HepG2 (cell line): ENCODE data around the gene PARP16. TPM values are rescaled to one million over a fixed set of nuclear protein-coding genes. Genes with fewer than 3 reads are reported as not detected.
A peak's percentile ranks its signal among the peaks of the same experiment; 100 is the strongest.

Experiments used
- AKAP8 ChIP-seq: sonication (generic); formaldehyde crosslinking; IDR thresholded peaks from 2 replicates; pipeline ENCODE4 v1.5.1; 2020; ENCODE audit warnings: mild to moderate bottlenecking, missing genetic modification reagents
- ATF7 ChIP-seq, 2 experiments: fragments of 450-650 bp in 1 of 2; sonication (generic) in 1 of 2; formaldehyde crosslinking in 1 of 2; IDR thresholded peaks; 2 replicates each; pipeline versions ENCODE4 v1.4.0 to v1.6.1; 2016 to 2020; ENCODE audit warnings: antibody characterized with exemption in 1 of 2, mild to moderate bottlenecking in 1 of 2, missing genetic modification reagents in 1 of 2
- EHMT2 ChIP-seq: fragments of 200-600 bp; sonication (generic); IDR thresholded peaks from 2 replicates; pipeline ENCODE4 v1.7.0; 2017; ENCODE audit warnings: antibody characterized with exemption, low read depth, low read length, borderline replicate concordance
- FOXC1 ChIP-seq: sonication (generic); formaldehyde crosslinking; IDR thresholded peaks from 2 replicates; pipeline ENCODE4 v1.8.0; 2022; ENCODE audit warnings: mild to moderate bottlenecking, missing genetic modification reagents, borderline replicate concordance
- HOXA9 ChIP-seq: sonication (generic); formaldehyde crosslinking; IDR thresholded peaks from 2 replicates; pipeline ENCODE4 v1.8.1; 2022; ENCODE audit warnings: missing genetic modification reagents, mild to moderate bottlenecking, moderate library complexity, borderline replicate concordance
- PAWR ChIP-seq: sonication (generic); formaldehyde crosslinking; IDR thresholded peaks from 2 replicates; pipeline ENCODE4 v1.4.0; 2020; ENCODE audit warnings: missing genetic modification reagents, mild to moderate bottlenecking, borderline replicate concordance
- PRMT3 ChIP-seq: sonication (generic); formaldehyde crosslinking; IDR thresholded peaks from 2 replicates; pipeline ENCODE4 v1.8.1; 2022; ENCODE audit warnings: low read depth, mild to moderate bottlenecking, moderate library complexity, missing genetic modification reagents, borderline replicate concordance
- SALL2 ChIP-seq: sonication (generic); formaldehyde crosslinking; IDR thresholded peaks from 2 replicates; pipeline ENCODE4 v1.8.1; 2023; ENCODE audit warnings: mild to moderate bottlenecking, missing genetic modification reagents, inconsistent platforms
- TAF1 ChIP-seq: sonication (generic); formaldehyde crosslinking; IDR thresholded peaks from 2 replicates; pipeline ENCODE4 v1.4.0; 2020; ENCODE audit warnings: missing genetic modification reagents
- TBP ChIP-seq: sonication (generic); formaldehyde crosslinking; IDR thresholded peaks from 2 replicates; pipeline ENCODE4 v1.5.0; 2020; ENCODE audit warnings: missing genetic modification reagents
- ZFP82 ChIP-seq: sonication (generic); formaldehyde crosslinking; IDR thresholded peaks from 2 replicates; pipeline ENCODE4 v1.5.1; 2020; ENCODE audit warnings: mild to moderate bottlenecking, missing genetic modification reagents, borderline replicate concordance
- ZNF430 ChIP-seq: sonication (generic); formaldehyde crosslinking; IDR thresholded peaks from 2 replicates; pipeline ENCODE4 v1.9.0; 2021; ENCODE audit warnings: mild to moderate bottlenecking, missing genetic modification reagents
- ZNF766 ChIP-seq: sonication (generic); formaldehyde crosslinking; IDR thresholded peaks from 2 replicates; pipeline ENCODE4 v1.5.0; 2020; ENCODE audit warnings: missing genetic modification reagents, borderline replicate concordance
- polyA plus RNA-seq, 8 experiments: library from polyadenylated mRNA; depleted of rRNA in 3 of 8; stranded (reverse) in 7 of 8; unstranded in 1 of 8; fragments of >200 nt; fragmentation: Illumina TruSeq in 4 of 8; extraction: Trizol in 4 of 8; gene quantifications; 2 replicates each; pipeline versions ENCODE4 v1.2.1 to v1.2.3, GENCODE V29; 2011 to 2016; ENCODE audit warnings: low read depth in 4 of 8, missing spikeins in 1 of 8, mixed read lengths in 1 of 8; ENCODE audit not compliant: insufficient read depth in 1 of 8
- total RNA-seq, 5 experiments: library from RNA; depleted of rRNA; stranded (reverse); fragments of >200 nt; fragmentation: Illumina TruSeq; extraction: Trizol; gene quantifications; 2 replicates each; pipeline ENCODE4 v1.2.3, GENCODE V29; 2016; ENCODE audit warnings: low read depth in 1 of 5
- TF ChIP-seq, protein P1 (sequence below): sonication (generic); formaldehyde crosslinking; IDR thresholded peaks from 2 replicates; pipeline ENCODE4 v1.5.0; 2020; ENCODE audit warnings: missing genetic modification reagents
- TF ChIP-seq, protein P2 (sequence below): sonication (generic); formaldehyde crosslinking; IDR thresholded peaks from 2 replicates; pipeline ENCODE4 v1.4.0; 2020; ENCODE audit warnings: mild to moderate bottlenecking, missing genetic modification reagents
- TF ChIP-seq, protein P3 (sequence below): sonication (generic); formaldehyde crosslinking; IDR thresholded peaks from 2 replicates; pipeline ENCODE4 v1.4.0; 2020; ENCODE audit warnings: mild to moderate bottlenecking, missing genetic modification reagents
- TF ChIP-seq, protein P4 (sequence below): sonication (generic); formaldehyde crosslinking; IDR thresholded peaks from 2 replicates; pipeline ENCODE4 v1.4.0; 2020; ENCODE audit warnings: mild to moderate bottlenecking, missing genetic modification reagents
- TF ChIP-seq, protein P5 (sequence below): sonication (generic); formaldehyde crosslinking; IDR thresholded peaks from 2 replicates; pipeline ENCODE4 v1.8.1; 2022; ENCODE audit warnings: mild to moderate bottlenecking, missing genetic modification reagents
- TF ChIP-seq, protein P6 (sequence below): sonication (generic); formaldehyde crosslinking; IDR thresholded peaks from 2 replicates; pipeline ENCODE4 v1.4.0; 2020; ENCODE audit warnings: missing genetic modification reagents, borderline replicate concordance

Gene PARP16
- total and polyA plus RNA-seq, 2 of the 13 experiments (the other 11 are each of a cell fraction or from before 2014, with no cell fraction given), result 6.8 to 7.6 TPM

DNA sequence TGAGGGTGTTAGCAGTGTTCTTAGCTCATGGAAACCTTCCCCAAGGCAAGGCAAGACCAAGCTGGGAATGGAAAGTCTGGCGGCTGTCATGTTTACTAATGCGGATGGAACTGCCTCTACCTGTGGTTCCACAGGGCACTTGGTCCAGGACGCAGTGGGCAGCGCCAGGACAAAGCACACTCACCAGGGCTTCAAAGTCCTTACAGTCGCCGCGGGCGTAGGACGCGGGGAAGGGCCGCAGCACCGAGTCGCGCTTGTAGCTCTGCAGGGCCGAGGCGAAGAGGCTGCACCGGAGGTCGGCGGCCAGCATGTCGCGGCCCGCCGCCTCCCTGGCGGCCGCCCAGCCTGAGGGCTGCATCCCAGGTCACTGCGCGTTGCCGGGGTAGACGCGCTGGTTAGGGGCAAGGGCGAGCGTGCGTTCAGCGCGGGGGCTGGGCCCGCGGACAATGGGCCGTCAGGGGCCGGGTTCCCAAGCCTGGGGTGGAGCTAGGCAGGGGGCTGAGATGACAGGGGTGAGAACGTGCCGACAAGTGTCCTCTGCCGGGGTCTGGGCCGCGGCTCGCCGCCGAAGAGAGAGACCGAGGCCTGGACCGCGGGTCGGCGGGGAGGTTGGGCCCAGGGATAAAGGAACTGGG, 497 bp downstream of the PARP16 start (continued):
- TF ChIP-seq, protein P1, sequence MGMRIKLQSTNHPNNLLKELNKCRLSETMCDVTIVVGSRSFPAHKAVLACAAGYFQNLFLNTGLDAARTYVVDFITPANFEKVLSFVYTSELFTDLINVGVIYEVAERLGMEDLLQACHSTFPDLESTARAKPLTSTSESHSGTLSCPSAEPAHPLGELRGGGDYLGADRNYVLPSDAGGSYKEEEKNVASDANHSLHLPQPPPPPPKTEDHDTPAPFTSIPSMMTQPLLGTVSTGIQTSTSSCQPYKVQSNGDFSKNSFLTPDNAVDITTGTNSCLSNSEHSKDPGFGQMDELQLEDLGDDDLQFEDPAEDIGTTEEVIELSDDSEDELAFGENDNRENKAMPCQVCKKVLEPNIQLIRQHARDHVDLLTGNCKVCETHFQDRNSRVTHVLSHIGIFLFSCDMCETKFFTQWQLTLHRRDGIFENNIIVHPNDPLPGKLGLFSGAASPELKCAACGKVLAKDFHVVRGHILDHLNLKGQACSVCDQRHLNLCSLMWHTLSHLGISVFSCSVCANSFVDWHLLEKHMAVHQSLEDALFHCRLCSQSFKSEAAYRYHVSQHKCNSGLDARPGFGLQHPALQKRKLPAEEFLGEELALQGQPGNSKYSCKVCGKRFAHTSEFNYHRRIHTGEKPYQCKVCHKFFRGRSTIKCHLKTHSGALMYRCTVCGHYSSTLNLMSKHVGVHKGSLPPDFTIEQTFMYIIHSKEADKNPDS (CRISPR knock-in tag), result 0 out of 2 replicates have a peak, but pooled peaks have one; percentile 74
- TF ChIP-seq ZFP82 (CRISPR knock-in tag) (peak; percentile 7; the same call in 1 of the 2 replicates), PRMT3 (peak; percentile 32; the same call in 1 of the 2 replicates), ZNF766 (CRISPR knock-in tag) (0 out of 2 replicates have a peak, but pooled peaks have one; percentile 37), TBP (CRISPR knock-in tag) (no peak), AKAP8 (CRISPR knock-in tag) (peak; percentile 82), SALL2 (CRISPR knock-in tag) (peak; percentile 79), FOXC1 (CRISPR knock-in tag) (peak; percentile 84), ZNF430 (CRISPR knock-in tag) (0 out of 2 replicates have a peak, but pooled peaks have one; percentile 60), EHMT2 (no peak), ATF7 (IDR thresholded peaks at IDR 0.05) (no peak), ATF7 (CRISPR knock-in tag; IDR thresholded peaks at IDR 0.05) (peak; percentile 81; the same call in 1 of the 2 replicates), TAF1 (peak; percentile 68; the same call in 1 of the 2 replicates), HOXA9 (CRISPR knock-in tag) (peak; percentile 52; the same call in 1 of the 2 replicates), PAWR (CRISPR knock-in tag) (0 out of 2 replicates have a peak, but pooled peaks have one; percentile 91)
- TF ChIP-seq, protein P2, sequence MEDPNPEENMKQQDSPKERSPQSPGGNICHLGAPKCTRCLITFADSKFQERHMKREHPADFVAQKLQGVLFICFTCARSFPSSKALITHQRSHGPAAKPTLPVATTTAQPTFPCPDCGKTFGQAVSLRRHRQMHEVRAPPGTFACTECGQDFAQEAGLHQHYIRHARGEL (CRISPR knock-in tag), result 0 out of 2 replicates have a peak, but pooled peaks have one; percentile 42
- TF ChIP-seq, protein P3, sequence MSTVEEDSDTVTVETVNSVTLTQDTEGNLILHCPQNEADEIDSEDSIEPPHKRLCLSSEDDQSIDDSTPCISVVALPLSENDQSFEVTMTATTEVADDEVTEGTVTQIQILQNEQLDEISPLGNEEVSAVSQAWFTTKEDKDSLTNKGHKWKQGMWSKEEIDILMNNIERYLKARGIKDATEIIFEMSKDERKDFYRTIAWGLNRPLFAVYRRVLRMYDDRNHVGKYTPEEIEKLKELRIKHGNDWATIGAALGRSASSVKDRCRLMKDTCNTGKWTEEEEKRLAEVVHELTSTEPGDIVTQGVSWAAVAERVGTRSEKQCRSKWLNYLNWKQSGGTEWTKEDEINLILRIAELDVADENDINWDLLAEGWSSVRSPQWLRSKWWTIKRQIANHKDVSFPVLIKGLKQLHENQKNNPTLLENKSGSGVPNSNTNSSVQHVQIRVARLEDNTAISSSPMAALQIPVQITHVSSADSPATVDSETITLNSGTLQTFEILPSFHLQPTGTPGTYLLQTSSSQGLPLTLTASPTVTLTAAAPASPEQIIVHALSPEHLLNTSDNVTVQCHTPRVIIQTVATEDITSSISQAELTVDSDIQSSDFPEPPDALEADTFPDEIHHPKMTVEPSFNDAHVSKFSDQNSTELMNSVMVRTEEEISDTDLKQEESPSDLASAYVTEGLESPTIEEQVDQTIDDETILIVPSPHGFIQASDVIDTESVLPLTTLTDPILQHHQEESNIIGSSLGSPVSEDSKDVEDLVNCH (CRISPR knock-in tag), result no peak
- TF ChIP-seq, protein P4, sequence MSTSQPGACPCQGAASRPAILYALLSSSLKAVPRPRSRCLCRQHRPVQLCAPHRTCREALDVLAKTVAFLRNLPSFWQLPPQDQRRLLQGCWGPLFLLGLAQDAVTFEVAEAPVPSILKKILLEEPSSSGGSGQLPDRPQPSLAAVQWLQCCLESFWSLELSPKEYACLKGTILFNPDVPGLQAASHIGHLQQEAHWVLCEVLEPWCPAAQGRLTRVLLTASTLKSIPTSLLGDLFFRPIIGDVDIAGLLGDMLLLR (CRISPR knock-in tag), result 0 out of 2 replicates have a peak, but pooled peaks have one; percentile 50
- TF ChIP-seq, protein P5, sequence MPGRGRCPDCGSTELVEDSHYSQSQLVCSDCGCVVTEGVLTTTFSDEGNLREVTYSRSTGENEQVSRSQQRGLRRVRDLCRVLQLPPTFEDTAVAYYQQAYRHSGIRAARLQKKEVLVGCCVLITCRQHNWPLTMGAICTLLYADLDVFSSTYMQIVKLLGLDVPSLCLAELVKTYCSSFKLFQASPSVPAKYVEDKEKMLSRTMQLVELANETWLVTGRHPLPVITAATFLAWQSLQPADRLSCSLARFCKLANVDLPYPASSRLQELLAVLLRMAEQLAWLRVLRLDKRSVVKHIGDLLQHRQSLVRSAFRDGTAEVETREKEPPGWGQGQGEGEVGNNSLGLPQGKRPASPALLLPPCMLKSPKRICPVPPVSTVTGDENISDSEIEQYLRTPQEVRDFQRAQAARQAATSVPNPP (CRISPR knock-in tag), result peak; percentile 36; the same call in 1 of the 2 replicates
- TF ChIP-seq, protein P6, sequence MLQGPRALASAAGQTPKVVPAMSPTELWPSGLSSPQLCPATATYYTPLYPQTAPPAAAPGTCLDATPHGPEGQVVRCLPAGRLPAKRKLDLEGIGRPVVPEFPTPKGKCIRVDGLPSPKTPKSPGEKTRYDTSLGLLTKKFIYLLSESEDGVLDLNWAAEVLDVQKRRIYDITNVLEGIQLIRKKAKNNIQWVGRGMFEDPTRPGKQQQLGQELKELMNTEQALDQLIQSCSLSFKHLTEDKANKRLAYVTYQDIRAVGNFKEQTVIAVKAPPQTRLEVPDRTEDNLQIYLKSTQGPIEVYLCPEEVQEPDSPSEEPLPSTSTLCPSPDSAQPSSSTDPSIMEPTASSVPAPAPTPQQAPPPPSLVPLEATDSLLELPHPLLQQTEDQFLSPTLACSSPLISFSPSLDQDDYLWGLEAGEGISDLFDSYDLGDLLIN (CRISPR knock-in tag), result 0 out of 2 replicates have a peak, but pooled peaks have one; percentile 33
